ENCODE results near the gene PDE4D. TPM values are rescaled to one million over a fixed set of nuclear protein-coding genes. Genes with fewer than 3 reads are reported as not detected.
A peak's percentile ranks its signal among the peaks of the same experiment; 100 is the strongest.

PDE4D gene
- total and polyA plus RNA-seq, 2 experiments from 2014 or later: 21.9 to 54.2 TPM

GRCh38 chr5:59800347-59800893 lies 93.1 kb downstream of the PDE4D start:
- no peak for TF ChIP-seq CTCF (IDR thresholded peaks at IDR 0.05; ENCODE audit: low read depth, low read length)
- H3K36me3 ChIP-seq: no peaks in the 10 kb centered on the region
- H3K4me3 ChIP-seq: no peak overlapping the region
- H3K27ac ChIP-seq: no peak overlapping the region
- no peak for DNase-seq (ENCODE audit: low read depth in 1 of 2, low spot score in 1 of 2)
- no peaks in the 10 kb centered on the region for H3K4me1 ChIP-seq (ENCODE audit: low read depth)
- no peaks in the 10 kb centered on the region for H3K27me3 ChIP-seq
- no peaks in the 10 kb centered on the region for H3K9me3 ChIP-seq (ENCODE audit: low read depth)

- Histone ChIP-seq H3K4me3 (no peak overlapping the region), H3K27me3 (no peaks in the 10 kb centered on the region), H3K4me1 (ENCODE audit: low read depth) (no peaks in the 10 kb centered on the region), H3K9me3 (ENCODE audit: low read depth) (no peaks in the 10 kb centered on the region), H3K36me3 (no peaks in the 10 kb centered on the region), H3K27ac (no peak overlapping the region)
- TF ChIP-seq CTCF (IDR thresholded peaks at IDR 0.05; ENCODE audit: low read depth, low read length): peak; percentile 65
- DNase-seq (ENCODE audit: low read depth in 1 of 2, low spot score in 1 of 2): peak; percentile 52 to 73
These were observed 93.7 kb downstream of the PDE4D start for GRCh38 chr5:59799668-59800346.

GRCh38 chr5:59798862-59799667 lies 94.5 kb downstream of the PDE4D start:
- Histone ChIP-seq H3K9me3 (ENCODE audit: low read depth) (no peaks in the 10 kb centered on the region), H3K4me3 (no peak overlapping the region), H3K27me3 (no peaks in the 10 kb centered on the region), H3K4me1 (ENCODE audit: low read depth) (no peaks in the 10 kb centered on the region), H3K27ac (no peak overlapping the region), H3K36me3 (no peaks in the 10 kb centered on the region)
- DNase-seq (ENCODE audit: low read depth in 1 of 2, low spot score in 1 of 2): peak in 1 of 2 donors; percentile 37
- TF ChIP-seq CTCF (IDR thresholded peaks at IDR 0.05; ENCODE audit: low read depth, low read length): no peak

GRCh38 chr5:59795141-59795540 lies 98.4 kb downstream of the PDE4D start:
- no peaks in the 10 kb centered on the region for H3K36me3 ChIP-seq
- H3K27me3 ChIP-seq: no peaks in the 10 kb centered on the region
- H3K4me1 ChIP-seq (ENCODE audit: low read depth): no peaks in the 10 kb centered on the region
- no peak for TF ChIP-seq CTCF (IDR thresholded peaks at IDR 0.05; ENCODE audit: low read depth, low read length)
- H3K9me3 ChIP-seq (ENCODE audit: low read depth): no peaks in the 10 kb centered on the region
- no peak for DNase-seq (ENCODE audit: low read depth in 1 of 2, low spot score in 1 of 2)
- no peak overlapping the region for H3K27ac ChIP-seq
- H3K4me3 ChIP-seq: no peak overlapping the region

GRCh38 chr5:59792983-59793585 lies 100.4 kb downstream of the PDE4D start:
- H3K9me3 ChIP-seq (ENCODE audit: low read depth): no peaks in the 10 kb centered on the region
- no peaks in the 10 kb centered on the region for H3K36me3 ChIP-seq
- H3K4me3 ChIP-seq: no peak overlapping the region
- no peak for TF ChIP-seq CTCF (IDR thresholded peaks at IDR 0.05; ENCODE audit: low read depth, low read length)
- H3K4me1 ChIP-seq (ENCODE audit: low read depth): no peaks in the 10 kb centered on the region
- H3K27me3 ChIP-seq: no peaks in the 10 kb centered on the region
- H3K27ac ChIP-seq: no peak overlapping the region
- peak in 1 of 2 donors; percentile 94 for DNase-seq (ENCODE audit: low read depth in 1 of 2, low spot score in 1 of 2)

Data from cardiac muscle cell (in vitro differentiated cells and primary cell).